Activated naive CD8-positive, alpha-beta T cell (primary cell): ENCODE data around the gene MRPS18C.
"Not testable (repeated sequence)": the region's sequence is repeated elsewhere in the genome, so short reads cannot be mapped to it uniquely, and the experiment has no call there.

Experiments used
- H3K27ac Mint-ChIP-seq: one replicate; pipeline ENCODE4 v1.8.0; 2021; ENCODE audit warnings: mixed read lengths
- H3K27me3 Mint-ChIP-seq: one replicate; pipeline ENCODE4 v1.8.0; 2021; ENCODE audit warnings: mixed read lengths
- H3K36me3 Mint-ChIP-seq: one replicate; pipeline ENCODE4 v1.8.0; 2021; ENCODE audit warnings: mixed read lengths
- H3K4me1 Mint-ChIP-seq: one replicate; pipeline ENCODE4 v1.8.0; 2021; ENCODE audit warnings: low read depth, mixed read lengths
- H3K4me3 Mint-ChIP-seq: one replicate; pipeline ENCODE4 v1.8.0; 2021; ENCODE audit warnings: mild to moderate bottlenecking, mixed read lengths
- H3K9me3 Mint-ChIP-seq: one replicate; pipeline ENCODE4 v1.8.0; 2021; ENCODE audit warnings: low read depth, mixed read lengths

The MRPS18C gene

DNA sequence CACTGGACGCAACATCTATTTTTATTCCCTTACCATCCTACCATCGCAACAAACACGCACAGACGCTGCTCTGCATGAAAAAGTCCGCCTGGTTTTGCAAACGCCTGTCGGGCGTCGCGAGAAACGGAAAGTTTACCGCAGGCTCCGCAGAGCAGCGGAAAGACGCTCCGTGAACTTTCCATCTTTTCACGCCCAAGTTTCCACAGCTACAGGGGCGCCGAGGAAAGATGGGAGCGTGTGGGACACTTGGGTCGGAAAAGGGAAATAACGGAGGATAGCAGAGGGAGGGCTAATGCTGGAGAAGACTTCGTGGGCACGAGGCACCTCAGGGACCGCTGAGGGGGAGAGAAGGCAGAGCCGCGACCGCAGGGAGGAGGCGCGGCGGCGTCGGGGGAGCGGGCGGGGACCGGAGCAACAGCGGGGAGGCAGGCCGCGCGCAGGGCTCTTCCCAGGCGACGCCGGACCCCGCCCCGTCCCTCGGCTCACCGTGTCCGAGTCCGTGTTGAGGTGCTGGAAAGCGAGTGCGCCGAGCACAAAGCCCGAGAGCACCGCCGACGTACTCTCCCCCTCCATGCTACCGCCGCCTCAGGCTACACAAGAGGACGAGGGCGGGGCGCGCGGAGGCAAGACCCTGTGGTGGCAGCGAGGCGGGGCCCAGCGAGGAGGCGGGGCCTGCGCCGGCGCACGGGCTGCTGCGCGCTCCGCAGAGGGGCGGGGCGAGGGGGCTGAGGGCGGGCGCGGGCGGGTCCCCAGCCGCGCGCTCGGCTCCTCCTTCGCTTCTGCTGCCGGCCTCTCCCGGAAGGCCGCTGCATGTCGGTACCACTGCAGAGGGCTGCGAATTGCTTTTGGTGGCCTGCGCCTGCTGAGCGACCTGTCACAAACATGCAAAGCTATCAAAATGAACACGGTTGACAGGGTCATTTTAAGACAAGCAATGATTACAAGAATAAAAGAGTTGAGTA, 28.9 kb downstream of the MRPS18C start, which contains the start of gene ABRAXAS1:
Gene ABRAXAS1, minus strand, starts transcription at position 601 of the 962 bp plus-strand sequence. Its CDS starts 28 bp downstream, at position 573.
- Mint-ChIP-seq H3K27me3 (no peaks in the 10 kb centered on the region), H3K4me1 (peaks cover 28% of the 10 kb centered on the region), H3K27ac (peak within 1 kb of the TSS; percentile 98), H3K36me3 (no peaks in the 10 kb centered on the region), H3K4me3 (peak within 1 kb of the TSS; percentile 99), H3K9me3 (no peaks in the 10 kb centered on the region)

GRCh38 chr4:83486457-83487129, 30.7 kb downstream of the MRPS18C start:
- no peaks in the 10 kb centered on the region for H3K36me3 Mint-ChIP-seq
- H3K27me3 Mint-ChIP-seq: no peaks in the 10 kb centered on the region
- no peaks in the 10 kb centered on the region for H3K9me3 Mint-ChIP-seq
- H3K27ac Mint-ChIP-seq: peak overlapping the region; percentile 69
- peaks cover 25% of the 10 kb centered on the region for H3K4me1 Mint-ChIP-seq
- no peak overlapping the region for H3K4me3 Mint-ChIP-seq

DNA sequence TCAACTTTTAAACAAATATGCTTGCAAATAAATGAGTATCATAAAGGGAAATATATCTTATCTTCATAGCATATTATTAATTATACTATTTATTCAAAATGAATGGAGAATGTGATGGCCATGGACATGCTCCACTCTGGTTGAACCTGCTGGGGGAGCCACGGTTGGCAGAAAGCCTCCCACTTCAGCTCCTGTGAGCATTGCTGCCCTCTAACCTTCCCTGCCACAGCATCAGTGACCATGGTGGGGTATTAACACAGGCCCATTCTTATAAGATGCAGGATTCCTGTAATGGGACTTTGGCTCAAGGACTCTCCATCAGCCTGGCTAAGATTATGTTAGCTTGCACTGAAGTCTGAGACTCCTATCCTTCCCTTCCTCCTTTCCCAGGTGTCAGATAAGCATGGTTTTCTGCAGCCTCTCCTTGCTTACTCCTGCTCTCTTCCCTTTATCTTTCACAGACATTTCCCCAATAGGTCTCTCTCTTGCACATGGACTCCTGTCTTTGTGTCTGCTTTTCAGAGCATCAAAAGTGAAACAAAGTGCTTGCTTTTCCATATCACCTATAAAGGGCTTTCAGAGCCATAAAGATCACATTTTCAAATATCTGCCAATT, 34.0 kb downstream of the MRPS18C start:
- no peak overlapping the region for H3K27ac Mint-ChIP-seq

DNA sequence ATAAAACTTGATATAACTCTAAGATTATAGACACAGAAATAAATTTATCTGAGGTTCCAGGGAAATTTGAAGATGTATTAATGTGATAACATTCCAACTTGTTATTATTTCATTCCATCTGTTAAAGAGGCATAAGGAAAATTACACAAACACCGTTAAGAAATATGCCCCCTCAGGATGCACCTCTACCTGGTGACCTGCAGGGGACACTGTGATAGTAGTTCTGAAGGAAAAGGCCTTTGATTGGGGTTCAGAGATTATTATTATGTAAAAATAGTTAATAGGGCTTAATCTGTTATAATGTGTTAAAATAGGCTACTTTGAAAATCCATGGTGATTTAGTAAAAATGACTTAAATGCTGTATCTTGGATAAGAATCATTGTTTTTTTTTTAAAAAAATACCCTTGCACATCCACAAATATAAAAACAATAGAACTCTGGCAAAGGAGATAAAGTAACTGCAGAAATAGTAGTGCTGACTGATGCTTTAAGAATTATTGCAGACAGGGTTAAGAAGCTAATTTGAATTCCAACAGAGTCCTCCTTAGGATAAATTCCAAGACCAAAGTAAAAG, 35.1 kb downstream of the MRPS18C start:
- H3K36me3 Mint-ChIP-seq: no peaks in the 10 kb centered on the region
- no peak overlapping the region for H3K4me3 Mint-ChIP-seq
- H3K27me3 Mint-ChIP-seq: no peaks in the 10 kb centered on the region
- peaks cover 2% of the 10 kb centered on the region for H3K4me1 Mint-ChIP-seq
- no peaks in the 10 kb centered on the region for H3K9me3 Mint-ChIP-seq
- no peak overlapping the region for H3K27ac Mint-ChIP-seq

More for the DNA sequence above, 34.0 kb downstream of the MRPS18C start:
- no peaks in the 10 kb centered on the region for H3K9me3 Mint-ChIP-seq
- no peaks in the 10 kb centered on the region for H3K27me3 Mint-ChIP-seq
- no peaks in the 10 kb centered on the region for H3K36me3 Mint-ChIP-seq
- H3K4me3 Mint-ChIP-seq: no peak overlapping the region
- peaks cover 6% of the 10 kb centered on the region for H3K4me1 Mint-ChIP-seq

DNA sequence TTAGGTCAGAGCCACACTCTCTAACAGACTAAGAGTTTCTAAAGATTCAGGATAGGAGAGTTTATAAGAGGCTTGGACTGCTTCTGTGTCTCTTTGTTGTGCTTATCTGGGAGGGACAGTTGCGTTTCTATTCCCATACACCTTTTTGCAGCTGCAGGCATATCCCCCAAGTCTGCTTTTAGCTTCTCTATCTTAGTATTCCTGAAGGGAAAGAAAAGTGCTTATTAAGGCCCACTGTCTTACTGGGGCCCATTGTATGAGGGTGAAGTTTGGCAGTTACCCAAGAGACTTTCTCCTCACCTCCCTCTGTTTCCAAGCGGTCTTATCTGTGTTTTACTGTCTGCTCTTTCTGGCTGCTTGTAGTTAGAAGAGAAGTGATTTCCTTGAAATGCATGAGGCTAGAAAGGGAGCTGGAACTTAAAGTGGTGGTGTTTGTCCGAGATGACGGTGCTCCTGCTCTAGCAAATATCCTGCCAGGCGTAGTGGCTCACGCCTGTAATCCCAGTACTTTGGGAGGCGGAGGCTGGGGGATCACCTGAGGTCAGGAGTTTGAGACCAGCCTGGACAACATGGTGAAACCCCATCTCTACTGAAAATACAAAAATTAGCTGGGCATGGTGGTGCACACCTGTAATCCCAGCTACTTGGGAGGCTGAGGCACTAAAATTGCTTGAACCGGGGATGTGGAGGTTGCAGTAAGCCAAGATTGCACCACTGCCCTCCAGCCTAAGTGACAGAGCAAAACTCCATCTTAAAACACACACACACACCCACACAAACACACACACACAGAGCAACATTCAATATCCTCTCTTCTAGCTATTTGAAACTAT, 40.4 kb downstream of the MRPS18C start:
- H3K27ac Mint-ChIP-seq, H3K9me3 Mint-ChIP-seq, H3K27me3 Mint-ChIP-seq, H3K36me3 Mint-ChIP-seq, H3K4me1 Mint-ChIP-seq, H3K4me3 Mint-ChIP-seq: not testable (repeated sequence)

DNA sequence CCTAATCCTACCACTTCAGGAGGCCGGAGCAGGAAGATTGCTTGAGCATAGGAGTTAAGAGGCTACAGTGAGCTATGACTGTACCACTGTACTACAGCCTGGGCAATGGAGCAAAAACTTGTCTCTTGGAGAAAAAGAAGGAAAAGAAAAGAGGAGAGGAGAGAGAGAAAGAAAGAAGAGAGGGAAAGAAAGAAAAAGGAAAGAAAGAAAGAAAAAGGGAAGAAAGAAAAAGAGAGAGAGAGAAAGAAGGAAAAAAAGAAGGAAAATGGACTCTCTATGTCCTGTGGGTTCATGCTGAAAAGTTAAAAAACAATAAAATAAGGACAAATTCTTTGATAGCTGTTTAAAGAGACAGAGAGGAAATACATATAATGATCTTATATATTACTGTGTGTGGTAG, 42.3 kb downstream of the MRPS18C start:
- Mint-ChIP-seq H3K36me3 (no peaks in the 10 kb centered on the region), H3K27ac (no peak overlapping the region), H3K27me3 (no peaks in the 10 kb centered on the region), H3K9me3 (no peaks in the 10 kb centered on the region), H3K4me3 (no peak overlapping the region), H3K4me1 (no peaks in the 10 kb centered on the region)

DNA sequence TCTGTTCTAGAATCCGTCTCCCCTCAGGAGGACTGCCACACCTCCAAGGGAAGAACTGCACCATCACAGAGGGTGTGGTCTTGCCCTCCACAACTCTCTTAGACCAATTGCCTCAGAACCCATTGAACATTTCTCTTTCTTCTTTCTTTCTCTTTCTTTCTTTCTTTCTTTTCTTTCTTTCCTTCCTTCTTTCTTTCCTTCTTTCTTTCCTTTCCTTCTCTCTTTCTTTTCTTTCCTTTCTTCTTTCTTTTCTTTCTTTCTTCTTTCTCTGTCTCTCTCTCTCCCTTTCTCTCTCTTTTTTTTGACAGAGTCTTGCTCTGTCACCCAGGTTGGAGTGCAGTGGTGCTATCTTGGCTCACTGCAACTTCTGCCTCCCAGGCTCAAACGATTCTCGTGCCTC, 45.8 kb downstream of the MRPS18C start:
- not testable (repeated sequence) for H3K27ac Mint-ChIP-seq, H3K4me3 Mint-ChIP-seq, H3K9me3 Mint-ChIP-seq, H3K36me3 Mint-ChIP-seq, H3K27me3 Mint-ChIP-seq
- H3K4me1 Mint-ChIP-seq: peaks cover 17% of the 10 kb centered on the region

DNA sequence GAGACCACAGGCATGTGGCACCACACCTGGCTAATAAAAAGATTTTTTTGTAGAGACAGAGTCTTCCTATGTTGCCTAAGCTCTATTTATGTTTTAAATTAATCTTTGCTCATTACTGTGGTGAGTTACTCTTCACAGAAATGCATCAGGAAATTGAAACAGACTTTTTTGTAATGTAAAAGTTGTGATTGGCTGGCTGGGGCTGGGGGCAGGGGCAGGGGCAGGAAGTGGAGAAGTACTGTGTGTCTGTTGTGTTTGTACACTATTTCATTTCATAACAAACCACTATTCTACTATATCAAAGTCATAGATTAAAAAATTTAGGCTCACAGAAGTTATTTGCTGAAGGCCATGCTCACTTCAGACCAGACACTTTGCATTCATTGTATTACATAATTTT, 48.1 kb downstream of the MRPS18C start:
- no peak overlapping the region for H3K4me3 Mint-ChIP-seq
- H3K4me1 Mint-ChIP-seq: peaks cover 17% of the 10 kb centered on the region
- H3K9me3 Mint-ChIP-seq: no peaks in the 10 kb centered on the region
- no peaks in the 10 kb centered on the region for H3K36me3 Mint-ChIP-seq
- H3K27ac Mint-ChIP-seq: peak overlapping the region; percentile 51
- H3K27me3 Mint-ChIP-seq: no peaks in the 10 kb centered on the region

DNA sequence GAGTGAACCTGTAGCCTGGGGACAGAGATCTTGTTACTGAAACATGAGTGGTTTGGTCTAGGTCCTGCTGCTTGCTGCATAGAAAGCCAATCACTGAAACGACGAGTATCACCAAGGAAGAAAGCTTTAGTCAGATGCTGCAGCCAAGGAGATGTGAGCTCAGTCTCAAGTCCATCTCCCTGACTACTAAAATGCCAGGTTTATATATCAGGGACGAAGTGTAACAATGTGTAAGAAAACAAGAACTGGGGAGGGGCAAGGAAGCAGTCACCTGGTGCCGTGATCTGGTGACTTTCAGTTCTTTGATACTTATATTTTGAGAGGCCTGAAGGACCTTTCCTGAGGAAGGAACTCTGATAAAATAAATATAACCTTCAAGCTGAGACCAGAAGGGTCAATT, 48.6 kb downstream of the MRPS18C start:
- Mint-ChIP-seq H3K27me3 (no peaks in the 10 kb centered on the region), H3K36me3 (no peaks in the 10 kb centered on the region), H3K9me3 (no peaks in the 10 kb centered on the region), H3K4me1 (peaks cover 17% of the 10 kb centered on the region), H3K4me3 (no peak overlapping the region), H3K27ac (peak overlapping the region; percentile 5)

DNA sequence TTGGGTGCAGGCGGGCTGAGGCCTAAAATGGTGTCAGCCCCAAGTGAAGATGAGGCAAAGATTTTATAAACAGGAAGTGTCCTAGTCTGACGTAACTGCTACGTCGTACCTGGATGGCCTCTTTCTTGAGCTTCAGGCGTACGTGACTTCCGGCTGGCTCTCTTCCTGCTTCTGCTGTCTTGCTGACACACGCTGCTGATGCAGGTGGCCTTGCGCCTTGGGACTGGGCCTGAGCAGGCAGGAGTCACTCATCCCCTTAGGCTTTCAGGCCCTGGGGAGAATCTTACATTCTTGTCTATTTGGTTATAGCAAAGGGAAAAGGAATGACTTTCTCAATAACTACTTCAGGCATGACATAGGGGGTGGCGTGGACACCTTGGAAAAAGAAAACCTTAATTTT, 49.1 kb downstream of the MRPS18C start:
- Mint-ChIP-seq H3K9me3 (no peaks in the 10 kb centered on the region), H3K36me3 (no peaks in the 10 kb centered on the region), H3K4me3 (no peak overlapping the region), H3K27me3 (no peaks in the 10 kb centered on the region), H3K27ac (no peak overlapping the region), H3K4me1 (peaks cover 17% of the 10 kb centered on the region)

- H3K9me3 Mint-ChIP-seq, H3K36me3 Mint-ChIP-seq, H3K27ac Mint-ChIP-seq, H3K4me1 Mint-ChIP-seq, H3K27me3 Mint-ChIP-seq, H3K4me3 Mint-ChIP-seq: not testable (repeated sequence)
Measured at GRCh38 chr4:83509156-83509585, 53.3 kb downstream of the MRPS18C start.

DNA sequence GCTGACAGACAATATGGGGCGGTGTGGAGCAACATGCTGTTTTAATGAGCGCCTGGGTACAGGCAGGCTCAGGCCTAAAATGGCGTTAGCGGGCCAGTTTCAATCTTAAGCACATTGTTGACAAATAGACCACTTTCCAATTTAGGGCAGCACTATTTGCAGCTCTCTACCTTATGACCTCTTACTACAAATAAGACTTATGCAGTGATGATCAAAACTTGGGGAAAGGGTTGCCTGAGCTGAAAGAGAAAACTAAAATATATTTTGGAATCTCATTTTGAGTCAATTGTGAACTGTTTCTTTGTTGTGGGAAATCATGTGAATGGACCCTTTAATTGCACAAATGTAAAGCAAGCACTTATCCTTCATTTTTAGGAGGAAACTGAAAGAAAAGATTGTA, 54.6 kb downstream of the MRPS18C start:
- no peaks in the 10 kb centered on the region for H3K27me3 Mint-ChIP-seq
- no peaks in the 10 kb centered on the region for H3K4me1 Mint-ChIP-seq
- no peaks in the 10 kb centered on the region for H3K9me3 Mint-ChIP-seq
- H3K36me3 Mint-ChIP-seq: no peaks in the 10 kb centered on the region
- no peak overlapping the region for H3K4me3 Mint-ChIP-seq
- no peak overlapping the region for H3K27ac Mint-ChIP-seq
